KOPT-K1 (cell line): ENCODE data around the gene PKMYT1.

Experiments used
- H3K27ac ChIP-seq: fragments of 200-600 bp; sonication (generic); 2 replicates; pipeline ENCODE4 v1.5.1; 2016; ENCODE audit warnings: antibody characterized with exemption, mild to moderate bottlenecking, low read depth, low read length; ENCODE audit not compliant: poor library complexity, severe bottlenecking
- H3K36me3 ChIP-seq: fragments of 200-600 bp; sonication (generic); 2 replicates; pipeline ENCODE4 v1.5.1; 2017; ENCODE audit warnings: antibody characterized with exemption, mild to moderate bottlenecking, low read length, moderate library complexity; ENCODE audit not compliant: insufficient read depth
- H3K9me3 ChIP-seq: fragments of 200-600 bp; sonication (generic); 2 replicates; pipeline ENCODE4 v1.5.1; 2017; ENCODE audit warnings: antibody characterized with exemption, low read length, mild to moderate bottlenecking; ENCODE audit not compliant: insufficient read depth, poor library complexity, severe bottlenecking

Gene PKMYT1

DNA sequence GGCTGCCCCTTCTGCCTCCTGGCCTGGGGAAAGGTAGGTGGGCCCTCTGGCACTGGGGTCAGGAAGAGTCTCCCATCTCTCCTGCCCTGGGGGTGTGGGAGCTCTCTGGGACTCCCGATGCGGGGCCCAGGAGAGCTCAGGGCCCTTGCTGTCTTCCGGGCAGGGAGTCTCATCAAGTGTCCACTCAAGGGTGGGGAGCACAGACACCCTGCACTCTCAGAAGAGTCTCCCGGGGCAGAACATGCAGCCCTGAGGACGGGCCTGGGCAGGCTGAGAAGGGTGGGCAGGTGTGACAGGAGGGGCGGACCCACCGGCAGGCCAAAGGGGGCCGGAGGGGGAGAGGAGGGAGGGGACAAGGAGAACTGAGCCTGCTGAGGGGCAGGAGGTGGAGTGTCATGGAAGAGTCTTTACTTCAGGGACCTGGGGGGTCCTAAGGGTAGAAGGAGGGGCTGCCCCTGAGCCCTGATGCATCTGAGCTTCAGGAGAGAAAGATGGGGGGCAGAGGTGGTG lies 8.4 kb upstream of the PKMYT1 start:
- Histone ChIP-seq H3K36me3 (no peaks in the 10 kb centered on the region), H3K27ac (no peak overlapping the region), H3K9me3 (no peaks in the 10 kb centered on the region)

DNA sequence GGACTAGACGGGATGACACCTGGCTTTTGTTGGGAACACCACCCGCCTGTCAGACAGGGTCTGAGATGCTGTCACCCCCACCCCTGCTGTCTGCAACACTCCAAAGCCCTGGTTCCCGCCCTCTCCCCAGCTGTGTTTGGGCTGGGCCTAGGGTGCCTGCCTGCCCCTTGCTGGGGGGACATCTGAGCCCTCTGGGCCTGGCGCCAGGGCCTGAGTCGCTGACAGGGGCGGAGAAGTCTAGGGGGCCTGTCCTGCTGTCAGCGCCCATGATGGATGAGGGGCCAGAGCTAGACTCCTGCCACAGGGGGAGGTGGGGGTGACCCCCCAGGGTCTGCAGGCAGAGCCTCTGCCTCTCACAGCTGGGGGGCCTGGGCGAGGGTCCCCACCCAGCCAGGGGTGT lies 7.6 kb upstream of the PKMYT1 start:
- Histone ChIP-seq H3K36me3 (no peaks in the 10 kb centered on the region), H3K27ac (no peak overlapping the region), H3K9me3 (no peaks in the 10 kb centered on the region)

DNA sequence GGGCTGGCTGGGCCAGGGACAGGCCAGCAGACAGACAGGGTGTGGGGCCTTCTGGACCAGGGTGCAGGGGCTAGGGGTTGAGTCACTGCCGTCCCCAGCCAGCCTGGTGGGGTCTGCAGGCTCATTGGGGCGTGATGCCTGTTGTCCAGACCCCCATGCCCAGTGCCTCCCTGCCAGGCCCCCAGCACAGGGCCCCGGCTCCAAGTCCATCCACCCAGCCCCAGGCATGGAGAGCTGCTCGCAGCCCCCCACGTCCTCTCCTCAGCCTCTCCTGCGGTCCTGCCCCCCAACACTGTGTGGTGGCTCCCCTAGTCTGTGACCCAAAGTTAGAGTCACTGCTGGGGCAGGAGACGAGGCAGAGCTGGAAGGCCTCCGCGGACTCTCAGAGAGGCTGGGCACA lies 7.0 kb upstream of the PKMYT1 start:
- H3K27ac ChIP-seq, result no peak overlapping the region
- no peaks in the 10 kb centered on the region for H3K9me3 ChIP-seq
- no peaks in the 10 kb centered on the region for H3K36me3 ChIP-seq

DNA sequence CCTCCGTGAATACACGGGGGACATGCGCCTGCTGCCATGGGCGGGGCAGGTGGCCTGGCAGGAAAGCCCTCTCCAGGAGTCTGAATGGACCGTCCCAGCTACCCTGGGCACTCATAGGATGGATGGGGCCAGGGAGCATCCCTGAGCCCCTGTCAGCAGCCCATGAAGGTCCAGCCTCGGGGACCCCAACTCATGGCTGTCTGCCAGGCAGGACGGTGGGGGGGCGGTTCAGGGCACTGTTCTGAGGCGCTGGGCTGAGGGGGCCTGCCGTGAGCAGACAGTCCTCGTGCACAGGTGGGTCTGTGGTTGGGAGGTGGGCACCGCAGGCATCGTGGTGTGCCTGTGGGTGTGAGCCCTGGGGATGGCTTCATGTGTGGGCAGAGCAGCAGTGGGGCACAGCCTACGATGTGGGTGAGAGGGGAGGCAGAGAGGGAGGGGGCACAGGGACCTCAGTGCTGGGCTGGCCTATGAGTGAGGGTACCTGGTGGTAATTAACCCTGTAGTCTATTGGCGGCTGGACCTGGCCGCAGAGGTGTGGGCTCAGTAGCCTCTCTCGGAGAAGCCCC lies 6.5 kb upstream of the PKMYT1 start:
- Histone ChIP-seq H3K36me3 (no peaks in the 10 kb centered on the region), H3K27ac (no peak overlapping the region), H3K9me3 (no peaks in the 10 kb centered on the region)

DNA sequence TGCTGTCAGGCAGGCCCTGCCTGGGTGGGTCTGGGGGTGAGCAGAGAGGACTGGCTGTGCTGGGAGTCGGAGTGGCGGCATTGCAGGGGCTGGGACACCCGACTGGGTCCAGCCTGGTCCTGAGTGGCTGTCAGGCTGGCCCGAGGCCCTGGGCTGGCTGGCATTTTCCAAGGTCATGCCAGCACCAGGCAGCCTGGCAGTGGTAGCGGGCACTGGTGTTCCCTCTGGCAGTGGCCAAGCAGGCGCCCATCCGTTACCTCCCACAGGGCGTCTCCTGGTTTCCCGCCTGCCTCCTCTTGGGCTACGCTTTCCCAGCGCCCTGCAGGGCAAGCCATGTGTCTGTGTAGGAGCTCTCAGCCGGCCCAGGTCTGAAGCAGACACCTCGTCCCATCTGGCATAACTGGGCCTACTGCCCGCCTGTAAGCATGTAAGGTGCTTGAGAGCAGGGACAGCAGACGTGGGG lies 5.7 kb upstream of the PKMYT1 start:
- no peak overlapping the region for H3K27ac ChIP-seq
- H3K36me3 ChIP-seq, result no peaks in the 10 kb centered on the region

DNA sequence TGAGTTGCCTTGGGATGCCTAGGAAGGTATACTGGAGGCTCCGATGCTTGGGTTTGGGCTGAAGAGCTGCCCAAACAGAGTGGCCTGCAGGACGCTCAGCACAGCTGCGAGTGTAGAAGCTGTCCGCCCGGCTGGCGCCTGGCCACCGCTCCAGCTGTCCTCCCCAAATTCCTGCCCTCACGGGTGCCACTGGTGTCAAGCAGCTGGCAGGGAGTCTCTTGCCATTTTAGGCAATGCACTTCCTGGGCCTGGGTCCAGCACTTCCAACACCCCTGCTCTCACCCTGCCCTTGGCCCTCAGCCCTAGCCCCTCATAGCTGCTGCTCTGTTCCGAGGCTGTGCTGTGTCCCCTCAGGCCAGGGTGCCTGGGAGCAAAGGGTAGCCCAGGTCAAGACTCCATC lies 5.2 kb upstream of the PKMYT1 start:
- no peaks in the 10 kb centered on the region for H3K9me3 ChIP-seq
- H3K27ac ChIP-seq, result no peak overlapping the region

More for the DNA sequence above, 5.7 kb upstream of the PKMYT1 start:
- no peaks in the 10 kb centered on the region for H3K9me3 ChIP-seq

DNA sequence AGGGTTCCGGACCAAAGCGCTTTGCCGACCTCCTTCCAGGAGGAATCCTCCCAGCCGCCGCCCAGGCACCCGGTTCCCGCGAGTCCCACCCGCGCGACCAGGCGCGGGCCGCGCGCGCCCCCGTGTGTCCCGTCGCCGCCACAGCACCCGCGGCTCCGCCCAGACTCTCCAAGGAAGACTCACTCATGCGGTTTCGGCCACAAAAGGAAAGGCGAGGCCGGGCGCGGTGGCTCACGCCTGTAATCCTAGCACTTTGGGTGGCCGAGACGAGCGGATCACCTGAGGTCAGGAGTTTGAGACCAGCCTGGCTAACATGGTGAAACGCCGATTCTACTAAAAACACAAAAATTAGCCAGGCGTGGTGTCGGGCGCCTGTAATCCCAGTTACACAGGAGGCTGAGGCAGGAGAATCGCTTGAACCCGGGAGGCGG lies 3.5 kb upstream of the PKMYT1 start:
- Histone ChIP-seq H3K27ac (no peak overlapping the region), H3K9me3 (no peaks in the 10 kb centered on the region), H3K36me3 (no peaks in the 10 kb centered on the region)

More for the DNA sequence above, 5.2 kb upstream of the PKMYT1 start:
- H3K36me3 ChIP-seq, result no peaks in the 10 kb centered on the region

DNA sequence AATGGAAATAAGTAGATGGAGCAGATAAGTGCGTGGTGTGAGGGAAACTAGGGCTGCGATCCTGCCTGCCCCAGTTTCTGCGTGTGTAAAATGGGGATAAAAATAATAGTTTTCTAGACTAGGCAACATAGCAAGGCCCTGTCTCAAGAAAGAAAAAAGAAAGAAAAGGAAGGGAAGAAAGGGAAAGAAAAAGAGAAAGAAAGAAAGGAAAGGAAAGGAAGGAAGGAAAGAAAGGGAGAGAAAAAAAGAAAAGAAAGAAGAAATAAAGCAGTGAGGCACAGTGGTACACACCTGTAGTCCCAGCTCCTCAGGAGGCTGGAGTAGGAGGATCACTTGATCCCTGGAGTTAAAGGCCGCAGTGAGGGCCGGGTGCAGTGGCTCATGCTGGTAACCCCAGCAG lies 2.2 kb upstream of the PKMYT1 start:
- Histone ChIP-seq H3K9me3 (no peaks in the 10 kb centered on the region), H3K36me3 (peaks cover 11% of the 10 kb centered on the region), H3K27ac (no peak overlapping the region)

DNA sequence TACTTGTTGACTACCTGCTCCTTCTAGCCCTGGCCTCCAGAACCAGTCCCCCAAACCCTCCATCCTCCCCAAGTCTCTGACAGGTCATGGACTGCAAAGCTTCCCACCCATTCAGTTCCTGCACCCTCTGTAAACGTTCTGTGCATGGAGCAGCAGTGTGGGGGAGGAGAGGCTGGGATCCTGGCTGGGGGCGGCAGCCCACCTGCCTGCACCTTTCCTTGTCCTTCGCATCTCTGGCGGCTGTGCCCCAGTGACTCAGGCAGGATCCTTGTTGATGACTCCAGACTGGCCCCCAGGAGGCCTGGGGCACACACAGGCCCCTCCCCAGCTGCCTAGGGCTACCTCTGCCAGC lies 1.6 kb upstream of the PKMYT1 start:
- H3K36me3 ChIP-seq, result peaks cover 16% of the 10 kb centered on the region
- no peaks in the 10 kb centered on the region for H3K9me3 ChIP-seq
- H3K27ac ChIP-seq, result no peak overlapping the region

DNA sequence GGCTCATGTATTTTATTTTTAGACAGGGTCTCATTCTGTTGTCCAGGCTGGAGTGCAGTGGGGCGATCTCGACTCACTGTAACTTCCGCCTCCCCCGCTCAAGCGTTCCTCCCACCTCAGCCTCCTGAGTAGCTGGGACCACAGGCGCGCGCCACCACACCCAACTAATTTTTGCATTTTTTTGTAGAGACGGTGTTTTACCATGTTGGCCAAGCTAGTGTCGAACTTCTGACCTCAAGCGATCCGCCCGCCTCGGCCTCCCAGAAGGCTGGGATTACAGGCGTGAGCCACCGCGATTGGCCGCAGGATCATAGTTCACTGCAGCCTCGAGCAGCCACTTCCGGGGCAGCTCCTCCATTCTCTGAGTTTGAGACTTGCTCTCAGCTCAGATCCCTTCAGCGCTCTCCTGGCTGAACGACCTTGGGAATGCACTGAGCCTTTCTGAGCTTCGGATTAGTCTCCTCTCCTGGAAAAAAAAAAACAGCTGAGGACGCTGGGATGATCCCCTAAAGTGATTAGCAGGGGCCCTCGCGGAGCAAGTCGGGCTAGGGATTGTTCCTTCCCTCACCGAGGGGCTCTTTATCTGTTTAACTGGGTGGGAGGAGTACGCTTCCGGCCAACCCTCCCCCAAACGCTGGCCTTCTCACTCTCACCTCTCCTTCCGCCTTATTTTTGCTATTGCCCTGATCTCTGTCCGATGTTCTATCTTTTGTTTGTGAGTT lies 1.1 kb upstream of the PKMYT1 start:
- H3K9me3 ChIP-seq, result no peaks in the 10 kb centered on the region
- peaks cover 22% of the 10 kb centered on the region for H3K36me3 ChIP-seq
- H3K27ac ChIP-seq, result peak overlapping the region; percentile 90

DNA sequence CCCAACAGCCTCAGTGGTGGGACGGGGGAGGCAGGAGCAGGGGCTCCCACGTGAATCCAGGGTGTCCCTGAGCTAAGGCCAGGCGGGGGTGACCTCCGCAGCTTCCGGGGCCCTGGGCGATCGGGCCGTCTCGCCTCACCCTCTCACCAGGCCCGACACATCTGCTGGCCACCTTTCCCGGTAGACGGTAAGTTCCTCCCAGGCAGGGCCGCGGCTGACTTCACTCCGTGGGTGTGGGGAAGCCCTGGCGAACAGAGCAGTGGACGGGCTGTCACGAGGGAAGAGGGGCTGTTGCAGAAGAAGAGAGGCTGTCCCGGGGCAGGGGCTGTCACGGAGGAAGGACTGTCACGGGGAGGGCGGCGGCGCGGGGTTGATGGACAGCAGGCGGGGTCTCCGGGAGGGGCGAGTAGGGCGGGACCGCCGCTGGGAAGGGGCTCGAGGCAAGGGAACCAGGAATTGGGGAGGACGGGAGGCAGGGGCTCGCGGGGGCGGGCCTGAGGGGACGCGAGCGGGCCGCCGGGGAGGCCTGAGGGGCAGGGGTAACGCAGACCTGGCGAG lies 498 bp downstream of the PKMYT1 start:
- Histone ChIP-seq H3K27ac (peak overlapping the region; percentile 90), H3K9me3 (no peaks in the 10 kb centered on the region), H3K36me3 (peaks cover 37% of the 10 kb centered on the region)

DNA sequence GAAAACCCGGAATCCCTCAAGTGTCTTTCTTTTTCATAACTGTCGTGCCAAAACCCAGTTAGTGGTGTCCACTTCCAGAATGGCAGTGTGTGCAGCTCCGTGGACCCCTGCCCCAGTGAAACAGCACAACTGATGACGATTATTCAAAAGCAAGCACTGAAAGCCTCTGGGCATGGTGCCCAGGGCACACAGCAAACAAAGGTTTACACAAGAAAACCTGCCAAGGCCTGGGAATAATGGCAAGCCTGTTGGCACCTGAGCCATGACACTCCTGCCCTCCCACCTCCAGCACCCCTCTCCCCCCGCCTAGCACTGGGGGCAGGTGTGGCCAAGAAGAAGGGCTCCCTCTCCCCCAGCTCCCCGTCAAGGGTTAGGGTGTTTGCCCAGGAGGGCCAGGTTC lies 2.8 kb downstream of the PKMYT1 start:
- Histone ChIP-seq H3K36me3 (peaks cover 61% of the 10 kb centered on the region), H3K9me3 (no peaks in the 10 kb centered on the region), H3K27ac (no peak overlapping the region)

DNA sequence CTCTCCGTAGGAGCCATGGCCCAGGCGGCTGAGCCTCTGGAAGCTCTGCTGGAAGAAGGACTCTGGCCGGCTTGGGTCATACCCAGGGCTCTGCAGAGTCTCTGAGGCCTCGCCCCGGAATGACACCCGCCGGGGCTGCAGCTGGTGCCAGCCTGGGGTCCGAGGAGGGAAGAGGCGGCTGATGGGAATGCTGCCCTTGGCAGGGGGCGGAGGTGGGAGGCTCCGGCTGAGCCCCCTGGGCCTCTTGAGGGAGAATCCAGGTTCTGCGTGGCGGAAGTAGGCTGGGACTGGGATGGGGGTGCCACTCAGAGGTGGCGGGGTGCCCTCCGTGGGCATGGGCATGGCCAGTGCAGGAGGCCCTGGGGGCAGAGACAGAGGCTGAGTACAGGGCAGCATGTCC lies 3.6 kb downstream of the PKMYT1 start:
- H3K36me3 ChIP-seq, result peaks cover 68% of the 10 kb centered on the region
- no peak overlapping the region for H3K27ac ChIP-seq
- no peaks in the 10 kb centered on the region for H3K9me3 ChIP-seq

DNA sequence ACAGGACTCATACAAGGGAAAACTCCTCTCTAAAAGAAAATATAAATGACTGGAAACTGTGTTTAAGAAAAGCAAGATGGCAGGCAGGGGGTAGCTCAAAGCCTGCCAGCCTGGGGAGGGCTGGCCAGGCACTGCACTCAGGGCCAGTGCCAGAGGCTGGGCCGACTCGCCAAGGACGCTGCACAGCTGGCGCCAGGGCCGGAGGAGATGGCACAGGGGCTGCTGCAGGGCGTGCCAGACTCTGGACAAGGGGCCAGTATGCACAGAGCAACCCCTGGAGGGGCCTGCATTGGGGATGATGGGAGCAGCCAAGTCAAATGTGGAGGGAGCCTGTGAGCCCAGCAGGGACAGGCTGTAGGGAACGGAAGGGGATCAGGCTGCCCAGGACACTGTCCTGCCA lies 4.0 kb downstream of the PKMYT1 start:
- Histone ChIP-seq H3K27ac (no peak overlapping the region), H3K36me3 (peaks cover 73% of the 10 kb centered on the region), H3K9me3 (no peaks in the 10 kb centered on the region)

DNA sequence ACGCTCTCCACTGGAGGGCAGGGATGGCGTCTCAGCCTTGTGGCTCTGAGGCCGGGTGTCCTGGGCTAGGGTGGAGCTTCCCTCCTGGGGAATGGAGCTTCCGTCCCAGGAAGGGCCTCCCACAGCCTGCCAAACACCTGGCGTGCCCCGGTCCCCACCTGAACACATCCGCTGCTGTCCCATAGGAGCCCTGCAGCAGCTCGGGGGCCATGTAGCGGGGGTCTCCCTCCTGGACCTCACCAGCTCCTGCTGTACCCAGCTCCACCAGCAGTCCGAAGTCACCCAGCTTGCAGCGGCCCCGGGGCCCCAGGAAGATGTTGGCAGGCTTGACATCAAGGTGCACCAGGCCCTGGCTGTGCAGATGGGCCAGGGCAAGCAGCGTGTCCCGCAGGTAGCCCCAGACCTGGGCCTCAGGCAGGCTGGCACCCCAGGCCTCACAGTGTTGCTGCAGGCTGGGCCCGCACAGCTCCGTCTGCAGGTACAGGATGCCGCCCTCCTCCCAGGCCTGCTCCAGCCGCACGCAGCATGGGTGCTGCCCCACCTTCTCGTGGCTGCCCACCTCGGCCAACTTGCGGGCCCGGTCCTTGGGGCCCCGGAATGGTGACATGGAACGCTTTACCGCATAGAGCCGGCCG lies 5.0 kb downstream of the PKMYT1 start:
- Histone ChIP-seq H3K9me3 (no peaks in the 10 kb centered on the region), H3K36me3 (peaks cover 80% of the 10 kb centered on the region), H3K27ac (no peak overlapping the region)
